Mesenchymal stem cell (in vitro differentiated cells and primary cell): ENCODE measurements around the gene ERCC6L2.

ENCODE experiments used
- DNase-seq: peaks from one replicate; pipeline ENCODE4 v3.0.0-alpha.2; 2013
- H2AFZ ChIP-seq: one replicate; pipeline ENCODE4 v1.6.1; 2013; ENCODE audit warnings: low read depth, mild to moderate bottlenecking, control low read depth, inconsistent platforms, low read length, moderate library complexity
- H2AK5ac ChIP-seq: 2 replicates; pipeline ENCODE4 v1.6.1; 2013; ENCODE audit warnings: low read length, moderate library complexity, mild to moderate bottlenecking, inconsistent platforms; ENCODE audit not compliant: severe bottlenecking
- H2BK120ac ChIP-seq: one replicate; pipeline ENCODE4 v1.6.1; 2013; ENCODE audit warnings: low read depth, mild to moderate bottlenecking, inconsistent platforms, low read length, moderate library complexity
- H2BK12ac ChIP-seq, 2 experiments: one replicate each; pipeline ENCODE4 v1.6.1; 2013; ENCODE audit warnings: inconsistent platforms in 2 of 2, low read length in 2 of 2, mild to moderate bottlenecking in 2 of 2, moderate library complexity in 2 of 2, control low read depth in 1 of 2
- H2BK15ac ChIP-seq: one replicate; pipeline ENCODE4 v1.6.1; 2013; ENCODE audit warnings: mild to moderate bottlenecking, low read depth, inconsistent platforms; ENCODE audit not compliant: poor library complexity, severe bottlenecking
- H2BK5ac ChIP-seq: 2 replicates; pipeline ENCODE4 v1.6.1; 2013; ENCODE audit warnings: low read depth, mild to moderate bottlenecking, low read length, control low read depth, inconsistent platforms; ENCODE audit not compliant: poor library complexity, severe bottlenecking
- H3K14ac ChIP-seq, 2 experiments: one replicate each; pipeline ENCODE4 v1.6.1; 2013; ENCODE audit warnings: inconsistent platforms in 2 of 2, low read length in 2 of 2, control low read depth in 1 of 2, mild to moderate bottlenecking in 1 of 2, moderate library complexity in 1 of 2
- H3K18ac ChIP-seq, 2 experiments: one replicate each; pipeline ENCODE4 v1.6.1; 2013; ENCODE audit warnings: inconsistent platforms in 2 of 2, low read length in 2 of 2, control low read depth in 1 of 2, low read depth in 1 of 2, mild to moderate bottlenecking in 1 of 2
- H3K23ac ChIP-seq, 2 experiments: one replicate each; pipeline ENCODE4 v1.6.1; 2013; ENCODE audit warnings: inconsistent platforms in 2 of 2, low read length in 2 of 2, mild to moderate bottlenecking in 2 of 2, moderate library complexity in 2 of 2, control low read depth in 1 of 2
- H3K27ac ChIP-seq: 2 replicates; pipeline ENCODE4 v1.5.1; 2013; ENCODE audit warnings: mild to moderate bottlenecking, moderate library complexity, low read length, control low read depth, inconsistent platforms; ENCODE audit not compliant: poor library complexity, severe bottlenecking
- H3K27me3 ChIP-seq, 2 experiments: 2 replicates each; pipeline versions ENCODE4 v1.6.1 to v1.7.0; 2013; ENCODE audit warnings: low read length in 2 of 2, mild to moderate bottlenecking in 2 of 2, moderate library complexity in 2 of 2, control low read depth in 1 of 2, inconsistent platforms in 1 of 2; ENCODE audit not compliant: control insufficient read depth in 1 of 2, insufficient read depth in 1 of 2
- H3K36me3 ChIP-seq, 2 experiments: 2 replicates each; pipeline versions ENCODE4 v1.6.1 to v1.7.0; 2013; ENCODE audit warnings: low read length in 2 of 2, control low read depth in 1 of 2, inconsistent platforms in 1 of 2, low read depth in 1 of 2, mild to moderate bottlenecking in 1 of 2; ENCODE audit not compliant: insufficient read depth in 2 of 2, control insufficient read depth in 1 of 2
- H3K4ac ChIP-seq, 2 experiments: one replicate each; pipeline ENCODE4 v1.6.1; 2013; ENCODE audit warnings: inconsistent platforms in 2 of 2, low read length in 2 of 2, mild to moderate bottlenecking in 2 of 2, moderate library complexity in 2 of 2, control low read depth in 1 of 2, low read depth in 1 of 2
- H3K4me1 ChIP-seq: 2 replicates; pipeline ENCODE4 v1.6.1; 2013; ENCODE audit warnings: low read depth, low read length, control low read depth; ENCODE audit not compliant: control insufficient read depth, insufficient read depth
- H3K4me2 ChIP-seq: 2 replicates; pipeline ENCODE4 v1.6.1; 2013; ENCODE audit warnings: low read length, mild to moderate bottlenecking, inconsistent platforms; ENCODE audit not compliant: poor library complexity, severe bottlenecking
- H3K4me3 ChIP-seq, 2 experiments: 2 replicates each; pipeline versions ENCODE4 v1.5.1 to v1.7.0; 2013; ENCODE audit warnings: low read length in 2 of 2, mild to moderate bottlenecking in 2 of 2, control low read depth in 1 of 2, low read depth in 1 of 2; ENCODE audit not compliant: insufficient read depth in 1 of 2
- H3K79me1 ChIP-seq: replicated peaks from 2 replicates; pipeline ENCODE4 v1.6.1; 2013; ENCODE audit warnings: mild to moderate bottlenecking, control low read depth, low read length, inconsistent platforms; ENCODE audit not compliant: poor library complexity, severe bottlenecking
- H3K9ac ChIP-seq: 2 replicates; pipeline ENCODE4 v1.7.0; 2013; ENCODE audit warnings: mild to moderate bottlenecking, low read length, moderate library complexity
- H3K9me3 ChIP-seq: 2 replicates; pipeline ENCODE4 v1.7.0; 2013; ENCODE audit warnings: mild to moderate bottlenecking, low read length; ENCODE audit not compliant: control insufficient read depth
- H4K8ac ChIP-seq: one replicate; pipeline ENCODE4 v1.6.1; 2013; ENCODE audit warnings: inconsistent platforms, mild to moderate bottlenecking, low read length, moderate library complexity
- H4K91ac ChIP-seq: one replicate; pipeline ENCODE4 v1.6.1; 2013; ENCODE audit warnings: mild to moderate bottlenecking, low read length, inconsistent platforms
- WGBS: methylation state at CpG from one replicate; pipeline ENCODE4 v1.1.7; 2013; ENCODE audit warnings: mixed read lengths; 5-methylcytosine and 5-hydroxymethylcytosine counted together

ERCC6L2 gene

DNA sequence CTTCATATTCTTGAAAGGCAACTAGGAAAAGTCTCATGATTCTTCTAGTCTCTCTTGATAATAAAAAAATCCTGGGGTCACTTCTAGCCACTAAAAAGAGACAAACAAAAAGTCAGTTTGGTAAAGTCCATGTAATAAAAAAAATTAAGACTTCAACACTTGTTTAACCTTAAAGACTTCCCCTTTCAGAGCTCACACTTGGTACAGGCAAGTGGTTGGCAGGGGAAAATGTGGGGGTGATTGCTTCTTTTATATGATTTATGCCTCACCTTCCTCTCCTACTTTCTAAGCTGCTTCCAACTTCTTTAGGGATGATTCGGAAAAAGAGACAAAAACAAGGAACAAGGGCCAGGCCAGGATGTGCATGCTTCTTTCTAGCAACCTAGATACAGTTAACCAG lies 5.1 kb upstream of the ERCC6L2 start:
- no peak overlapping the region for H3K18ac ChIP-seq
- H3K23ac ChIP-seq = no peak overlapping the region
- no peak overlapping the region for H4K91ac ChIP-seq
- H2BK12ac ChIP-seq = no peak overlapping the region
- no peak overlapping the region for H3K9ac ChIP-seq
- H3K4me1 ChIP-seq = peaks cover 2% of the 10 kb centered on the region
- no peak overlapping the region for H2BK5ac ChIP-seq
- H4K8ac ChIP-seq = no peak overlapping the region
- no peak overlapping the region for H2BK120ac ChIP-seq
- H2BK15ac ChIP-seq = no peak overlapping the region
- H3K79me1 ChIP-seq = peaks cover 8% of the 10 kb centered on the region
- no peak overlapping the region for H3K4ac ChIP-seq
- no peak overlapping the region for H2AFZ ChIP-seq
- 100% methylated on average over 1 of the region's 1 CpG for WGBS
- no peak overlapping the region for H3K4me2 ChIP-seq
- no peaks in the 10 kb centered on the region for H3K27me3 ChIP-seq
- H2AK5ac ChIP-seq = no peak overlapping the region
- DNase-seq = no peak
- H3K9me3 ChIP-seq = no peaks in the 10 kb centered on the region
- no peak overlapping the region for H3K4me3 ChIP-seq
- H3K14ac ChIP-seq = no peak overlapping the region
- no peak overlapping the region for H3K27ac ChIP-seq
- peaks cover 0 to 11% of the 10 kb centered on the region in 2 experiments for H3K36me3 ChIP-seq

DNA sequence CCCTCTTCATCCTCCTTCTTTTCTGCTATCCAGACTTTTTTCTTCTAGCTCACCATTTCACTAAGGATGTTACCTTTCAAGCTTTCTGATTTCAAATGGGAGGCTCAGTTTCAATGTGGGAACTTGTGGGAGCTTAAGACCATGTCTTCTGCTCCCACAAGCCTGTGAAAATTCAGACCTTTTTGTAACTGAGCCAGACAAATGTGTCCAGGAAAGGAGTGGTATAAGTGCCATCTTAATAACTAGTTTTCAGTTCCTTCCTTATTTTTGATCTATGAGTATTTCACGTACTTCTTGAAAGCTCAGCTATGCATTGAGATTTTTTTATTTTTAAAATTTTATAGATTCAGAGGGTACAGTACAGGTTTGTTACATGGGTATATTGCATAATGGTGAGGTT lies 4.6 kb upstream of the ERCC6L2 start:
- H3K4me3 ChIP-seq = no peak overlapping the region
- no peak overlapping the region for H3K4me2 ChIP-seq
- H2AFZ ChIP-seq = no peak overlapping the region
- H2AK5ac ChIP-seq = no peak overlapping the region
- H3K23ac ChIP-seq = no peak overlapping the region
- no peak for DNase-seq
- H2BK15ac ChIP-seq = no peak overlapping the region
- H3K27me3 ChIP-seq = no peaks in the 10 kb centered on the region
- no peaks in the 10 kb centered on the region for H3K9me3 ChIP-seq
- peaks cover 8% of the 10 kb centered on the region for H3K79me1 ChIP-seq
- H3K18ac ChIP-seq = no peak overlapping the region
- peaks cover 0 to 11% of the 10 kb centered on the region in 2 experiments for H3K36me3 ChIP-seq
- H4K8ac ChIP-seq = no peak overlapping the region
- no peak overlapping the region for H3K9ac ChIP-seq
- no peak overlapping the region for H3K4ac ChIP-seq
- WGBS = no CpG with 5 or more reads among the region's 1 CpG
- no peak overlapping the region for H3K27ac ChIP-seq
- H2BK12ac ChIP-seq = no peak overlapping the region
- H3K4me1 ChIP-seq = peaks cover 2% of the 10 kb centered on the region
- no peak overlapping the region for H3K14ac ChIP-seq
- no peak overlapping the region for H2BK120ac ChIP-seq
- H2BK5ac ChIP-seq = no peak overlapping the region
- no peak overlapping the region for H4K91ac ChIP-seq

- Histone ChIP-seq H3K4me2 (peak overlapping the region; percentile 98), H3K23ac (no peak overlapping the region), H2AFZ (no peak overlapping the region), H3K27me3 (no peaks in the 10 kb centered on the region), H2AK5ac (peak overlapping the region; percentile 97), H2BK15ac (no peak overlapping the region), H2BK120ac (peak overlapping the region; percentile 61), H3K36me3 (peaks cover 0 to 11% of the 10 kb centered on the region in 2 experiments), H3K14ac (peak overlapping the region; percentile 41 to 57), H3K79me1 (peaks cover 10% of the 10 kb centered on the region), H4K8ac (peak overlapping the region; percentile 13), H3K27ac (peak overlapping the region; percentile 96), H3K4me3 (peak overlapping the region in 1 of 2 experiments; percentile 76), H3K4me1 (peaks cover 4% of the 10 kb centered on the region), H3K18ac (peak overlapping the region; percentile 69 to 87), H2BK12ac (peak overlapping the region in 1 of 2 experiments; percentile 92), H4K91ac (peak overlapping the region; percentile 39), H3K9ac (no peak overlapping the region), H3K4ac (peak overlapping the region; percentile 91 to 97), H3K9me3 (no peaks in the 10 kb centered on the region), H2BK5ac (peak overlapping the region; percentile 23)
- DNase-seq = no peak
- 33% methylated on average over 10 of the region's 10 CpGs for WGBS
Observed at GRCh38 chr9:95874303-95874988, 1.0 kb upstream of the ERCC6L2 start.

DNA sequence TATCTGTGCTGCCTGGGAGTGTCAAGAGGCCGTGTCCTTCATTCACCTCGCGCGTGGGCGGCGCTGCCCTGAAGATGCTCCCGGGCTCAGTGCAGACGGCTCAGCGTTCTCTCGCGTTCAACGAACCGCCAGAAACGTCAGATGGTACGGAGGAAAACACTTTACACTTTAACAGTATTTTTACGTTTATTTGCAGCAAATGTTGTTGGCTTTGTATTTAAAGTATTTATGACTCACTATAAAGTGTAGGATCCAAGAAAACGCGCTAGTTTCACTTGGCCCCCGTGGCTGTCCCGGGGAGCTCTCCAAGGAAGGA lies 544 bp upstream of the ERCC6L2 start:
- Histone ChIP-seq H3K27ac (peak overlapping the region; percentile 96), H3K18ac (peak overlapping the region; percentile 69 to 96), H3K4me3 (peak overlapping the region in 1 of 2 experiments; percentile 76), H2AFZ (peak overlapping the region; percentile 88), H3K14ac (peak overlapping the region in 1 of 2 experiments; percentile 86), H4K91ac (peak overlapping the region; percentile 91), H4K8ac (peak overlapping the region; percentile 98), H3K4ac (peak overlapping the region; percentile 95 to 97), H2BK12ac (no peak overlapping the region), H2AK5ac (peak overlapping the region; percentile 97), H3K23ac (no peak overlapping the region), H3K27me3 (no peaks in the 10 kb centered on the region), H2BK15ac (no peak overlapping the region), H3K79me1 (peaks cover 10% of the 10 kb centered on the region), H3K4me2 (peak overlapping the region; percentile 98), H3K9me3 (no peaks in the 10 kb centered on the region), H3K9ac (no peak overlapping the region), H3K4me1 (peaks cover 4% of the 10 kb centered on the region), H2BK5ac (peak overlapping the region; percentile 92), H2BK120ac (no peak overlapping the region), H3K36me3 (peaks cover 0 to 11% of the 10 kb centered on the region in 2 experiments)
- WGBS = under 1% methylated on average over 12 of the region's 20 CpGs
- no peak for DNase-seq
